ENCODE data around the gene NKIRAS1.

The NKIRAS1 gene

DNA sequence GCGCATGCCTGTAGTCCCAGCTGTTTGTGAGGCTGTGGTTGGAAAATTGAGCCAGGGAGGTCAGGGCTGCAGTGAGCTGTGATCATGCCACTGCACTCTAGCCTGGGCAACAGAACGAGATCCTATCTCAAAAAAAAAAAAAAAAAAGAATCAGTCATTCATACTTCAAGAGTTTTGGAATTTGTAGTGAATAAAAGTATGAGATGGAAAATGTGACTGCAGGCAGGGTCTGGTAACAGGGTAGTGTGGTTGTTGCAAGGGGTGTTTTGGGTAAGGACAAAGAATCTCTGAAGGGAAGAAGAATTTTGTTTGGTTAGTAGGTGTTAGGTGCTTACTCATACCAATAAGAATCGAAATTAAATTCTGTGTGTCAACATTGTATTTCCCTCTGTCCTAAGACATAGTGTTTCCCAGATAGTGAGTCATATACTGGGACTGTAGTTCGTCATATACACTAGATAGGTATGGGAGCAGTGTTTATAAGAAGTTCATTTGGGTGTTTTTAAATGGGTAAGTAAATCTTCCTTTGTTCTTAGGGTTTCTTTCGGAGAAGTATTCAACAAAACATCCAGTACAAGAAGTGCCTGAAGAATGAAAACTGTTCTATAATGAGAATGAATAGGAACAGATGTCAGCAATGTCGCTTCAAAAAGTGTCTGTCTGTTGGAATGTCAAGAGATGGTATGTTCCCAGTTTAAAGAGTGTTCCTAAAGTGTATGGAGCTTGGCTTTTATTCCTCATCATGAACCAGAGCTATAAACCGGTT lies 42.5 kb upstream of the NKIRAS1 start:
- no peak for DNase-seq (ENCODE audit: low read depth)
- H3K4me3 ChIP-seq (ENCODE audit: low read depth, low read length) = no peak overlapping the region
- TF ChIP-seq, protein P1, sequence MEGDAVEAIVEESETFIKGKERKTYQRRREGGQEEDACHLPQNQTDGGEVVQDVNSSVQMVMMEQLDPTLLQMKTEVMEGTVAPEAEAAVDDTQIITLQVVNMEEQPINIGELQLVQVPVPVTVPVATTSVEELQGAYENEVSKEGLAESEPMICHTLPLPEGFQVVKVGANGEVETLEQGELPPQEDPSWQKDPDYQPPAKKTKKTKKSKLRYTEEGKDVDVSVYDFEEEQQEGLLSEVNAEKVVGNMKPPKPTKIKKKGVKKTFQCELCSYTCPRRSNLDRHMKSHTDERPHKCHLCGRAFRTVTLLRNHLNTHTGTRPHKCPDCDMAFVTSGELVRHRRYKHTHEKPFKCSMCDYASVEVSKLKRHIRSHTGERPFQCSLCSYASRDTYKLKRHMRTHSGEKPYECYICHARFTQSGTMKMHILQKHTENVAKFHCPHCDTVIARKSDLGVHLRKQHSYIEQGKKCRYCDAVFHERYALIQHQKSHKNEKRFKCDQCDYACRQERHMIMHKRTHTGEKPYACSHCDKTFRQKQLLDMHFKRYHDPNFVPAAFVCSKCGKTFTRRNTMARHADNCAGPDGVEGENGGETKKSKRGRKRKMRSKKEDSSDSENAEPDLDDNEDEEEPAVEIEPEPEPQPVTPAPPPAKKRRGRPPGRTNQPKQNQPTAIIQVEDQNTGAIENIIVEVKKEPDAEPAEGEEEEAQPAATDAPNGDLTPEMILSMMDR (IDR thresholded peaks at IDR 0.05; ENCODE audit: insufficient read depth, low read depth, low read length, missing control alignments) = no peak

DNA sequence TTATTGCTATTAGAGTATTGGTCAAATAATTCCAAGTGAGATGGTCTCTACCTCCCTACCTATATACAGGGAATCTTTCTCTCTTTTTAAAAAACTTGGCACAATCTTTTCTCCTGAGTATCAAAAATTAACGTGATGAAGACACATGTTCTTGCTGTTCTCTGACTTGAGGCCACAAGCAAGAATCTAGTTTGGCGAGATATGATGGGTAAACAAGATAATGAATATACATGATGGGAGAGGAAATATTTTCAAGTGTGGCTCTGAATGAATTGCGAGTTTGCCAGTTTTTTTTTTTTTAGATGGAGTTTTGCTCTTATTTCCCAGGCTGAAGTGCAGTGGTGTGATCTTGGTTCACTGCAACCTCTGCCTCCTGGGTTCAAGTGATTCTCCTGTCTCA lies 39.9 kb upstream of the NKIRAS1 start:
- DNase-seq (ENCODE audit: low read depth) = no peak

GRCh38 chr3:23954144-23954543 lies 37.4 kb upstream of the NKIRAS1 start:
- TF ChIP-seq, protein P1 (IDR thresholded peaks at IDR 0.05; ENCODE audit: insufficient read depth, low read depth, low read length, missing control alignments) = no peak
- H3K4me3 ChIP-seq (ENCODE audit: low read depth, low read length) = no peak overlapping the region

More for the DNA sequence above, 39.9 kb upstream of the NKIRAS1 start:
- TF ChIP-seq, protein P1 (IDR thresholded peaks at IDR 0.05; ENCODE audit: insufficient read depth, low read depth, low read length, missing control alignments) = no peak
- H3K4me3 ChIP-seq (ENCODE audit: low read depth, low read length) = no peak overlapping the region

DNA sequence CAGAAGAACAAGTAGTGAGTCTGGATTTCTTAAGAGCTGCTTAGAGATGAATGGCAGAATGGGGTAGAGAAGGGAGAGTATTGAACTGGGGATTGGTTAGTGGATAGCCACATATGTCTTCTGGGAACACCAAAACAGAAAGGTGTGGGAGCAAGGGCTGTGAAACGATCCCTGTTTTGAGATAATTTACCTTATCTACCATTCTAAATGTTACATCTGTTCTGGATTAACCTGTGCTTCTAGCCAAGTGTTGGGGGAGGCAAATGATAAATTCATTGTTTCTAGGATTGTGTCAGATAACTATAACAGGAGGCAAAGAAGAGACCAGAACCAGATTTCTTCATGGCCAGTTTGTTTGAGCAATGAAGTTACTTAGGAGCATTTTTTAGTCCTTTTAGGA lies 36.7 kb upstream of the NKIRAS1 start:
- TF ChIP-seq, protein P1 (IDR thresholded peaks at IDR 0.05; ENCODE audit: insufficient read depth, low read depth, low read length, missing control alignments) = no peak
- no peak for DNase-seq (ENCODE audit: low read depth)
- H3K4me3 ChIP-seq (ENCODE audit: low read depth, low read length) = no peak overlapping the region

More at GRCh38 chr3:23954144-23954543, 37.4 kb upstream of the NKIRAS1 start:
- no peak for DNase-seq (ENCODE audit: low read depth)

- DNase-seq (ENCODE audit: low read depth) = peak; percentile 79
- peak overlapping the region; percentile 5; the same call in 1 of the 2 replicates for H3K4me3 ChIP-seq (ENCODE audit: low read depth, low read length)
- TF ChIP-seq, protein P1 (IDR thresholded peaks at IDR 0.05; ENCODE audit: insufficient read depth, low read depth, low read length, missing control alignments) = no peak
Observed at GRCh38 chr3:23952646-23953045, 35.9 kb upstream of the NKIRAS1 start.

GRCh38 chr3:23950293-23950692 lies 33.5 kb upstream of the NKIRAS1 start:
- TF ChIP-seq, protein P1 (IDR thresholded peaks at IDR 0.05; ENCODE audit: insufficient read depth, low read depth, low read length, missing control alignments) = no peak
- peak overlapping the region; percentile 49 for H3K4me3 ChIP-seq (ENCODE audit: low read depth, low read length)
- peak; percentile 34 for DNase-seq (ENCODE audit: low read depth)

GRCh38 chr3:23949784-23950183 lies 33.0 kb upstream of the NKIRAS1 start:
- peak overlapping the region; percentile 49 for H3K4me3 ChIP-seq (ENCODE audit: low read depth, low read length)
- TF ChIP-seq, protein P1 (IDR thresholded peaks at IDR 0.05; ENCODE audit: insufficient read depth, low read depth, low read length, missing control alignments) = no peak
- peak; percentile 79 for DNase-seq (ENCODE audit: low read depth)
